ENCODE data around the gene SYNGAP1. TPM values are rescaled to one million over a fixed set of nuclear protein-coding genes. Genes with fewer than 3 reads are reported as not detected.

The SYNGAP1 gene
- total RNA-seq, 3 donors from 2014 or later (not counting 1 experiment from before 2014, with no cell fraction given), result 43.5 to 61.6 (median 55.8) TPM

DNA sequence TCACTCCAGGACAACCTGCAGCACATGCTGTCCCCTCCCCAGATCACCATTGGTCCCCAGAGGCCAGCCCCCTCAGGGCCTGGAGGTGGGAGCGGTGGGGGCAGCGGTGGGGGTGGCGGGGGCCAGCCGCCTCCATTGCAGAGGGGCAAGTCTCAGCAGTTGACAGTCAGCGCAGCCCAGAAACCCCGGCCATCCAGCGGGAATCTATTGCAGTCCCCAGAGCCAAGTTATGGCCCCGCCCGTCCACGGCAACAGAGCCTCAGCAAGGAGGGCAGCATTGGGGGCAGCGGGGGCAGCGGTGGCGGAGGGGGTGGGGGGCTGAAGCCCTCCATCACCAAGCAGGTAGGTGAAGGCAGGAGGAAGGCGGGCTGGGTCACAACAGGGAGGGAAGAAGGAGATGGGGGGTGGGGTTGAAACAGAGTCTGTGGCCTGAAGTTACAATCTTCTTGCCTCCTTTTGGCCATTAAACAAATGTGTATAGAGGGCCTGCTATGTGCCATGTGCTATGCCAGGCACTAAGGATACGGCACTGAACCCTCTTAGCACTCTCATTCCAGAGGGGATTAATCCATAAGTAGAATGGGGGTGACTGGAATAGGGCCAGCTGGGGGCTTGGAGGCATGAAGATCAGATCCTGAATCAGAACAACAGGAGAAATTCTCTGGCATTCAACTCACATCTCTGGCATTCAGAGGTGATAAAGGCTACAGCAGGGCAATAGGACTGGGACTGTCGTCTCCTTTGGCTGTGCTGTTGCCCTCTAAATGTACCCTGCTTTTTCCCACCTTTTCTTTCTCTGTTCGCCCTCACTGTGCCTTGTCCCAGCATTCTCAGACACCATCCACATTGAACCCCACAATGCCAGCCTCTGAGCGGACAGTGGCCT, 24.0 kb downstream of the SYNGAP1 start:
- Mint-ChIP-seq H3K9me3 (no peaks in the 10 kb centered on the region), H3K27me3 (ENCODE audit: low read depth in 2 of 2) (no peaks in the 10 kb centered on the region), H3K4me3 (no peak overlapping the region), H3K27ac (no peak overlapping the region), H3K36me3 (no peaks in the 10 kb centered on the region), H3K4me1 (peaks cover 0 to 22% of the 10 kb centered on the region in 2 donors)
- no peak overlapping the region for H3K4me3 ChIP-seq (ENCODE audit: low read length)
- H3K36me3 ChIP-seq (ENCODE audit: control insufficient read depth, insufficient read depth, low read length), result peaks cover 19% of the 10 kb centered on the region
- no peaks in the 10 kb centered on the region for H3K27me3 ChIP-seq (ENCODE audit: control insufficient read depth, insufficient read depth, low read length)
- no peaks in the 10 kb centered on the region for H3K4me1 ChIP-seq (ENCODE audit: control insufficient read depth, insufficient read depth, low read length)
- no peak for DNase-seq
- H3K9me3 ChIP-seq (ENCODE audit: control insufficient read depth, insufficient read depth, low read length), result no peaks in the 10 kb centered on the region
- no peak for ATAC-seq
- H3K27ac ChIP-seq (ENCODE audit: low read length), result no peak overlapping the region
- intact Hi-C loops (cut with micrococcal nuclease), result no loop called here
- TF ChIP-seq, protein P1, sequence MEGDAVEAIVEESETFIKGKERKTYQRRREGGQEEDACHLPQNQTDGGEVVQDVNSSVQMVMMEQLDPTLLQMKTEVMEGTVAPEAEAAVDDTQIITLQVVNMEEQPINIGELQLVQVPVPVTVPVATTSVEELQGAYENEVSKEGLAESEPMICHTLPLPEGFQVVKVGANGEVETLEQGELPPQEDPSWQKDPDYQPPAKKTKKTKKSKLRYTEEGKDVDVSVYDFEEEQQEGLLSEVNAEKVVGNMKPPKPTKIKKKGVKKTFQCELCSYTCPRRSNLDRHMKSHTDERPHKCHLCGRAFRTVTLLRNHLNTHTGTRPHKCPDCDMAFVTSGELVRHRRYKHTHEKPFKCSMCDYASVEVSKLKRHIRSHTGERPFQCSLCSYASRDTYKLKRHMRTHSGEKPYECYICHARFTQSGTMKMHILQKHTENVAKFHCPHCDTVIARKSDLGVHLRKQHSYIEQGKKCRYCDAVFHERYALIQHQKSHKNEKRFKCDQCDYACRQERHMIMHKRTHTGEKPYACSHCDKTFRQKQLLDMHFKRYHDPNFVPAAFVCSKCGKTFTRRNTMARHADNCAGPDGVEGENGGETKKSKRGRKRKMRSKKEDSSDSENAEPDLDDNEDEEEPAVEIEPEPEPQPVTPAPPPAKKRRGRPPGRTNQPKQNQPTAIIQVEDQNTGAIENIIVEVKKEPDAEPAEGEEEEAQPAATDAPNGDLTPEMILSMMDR (IDR thresholded peaks at IDR 0.05), result no peak
- WGBS (ENCODE audit: insufficient coverage), result 95% methylated on average over 18 of the region's 18 CpGs

DNA sequence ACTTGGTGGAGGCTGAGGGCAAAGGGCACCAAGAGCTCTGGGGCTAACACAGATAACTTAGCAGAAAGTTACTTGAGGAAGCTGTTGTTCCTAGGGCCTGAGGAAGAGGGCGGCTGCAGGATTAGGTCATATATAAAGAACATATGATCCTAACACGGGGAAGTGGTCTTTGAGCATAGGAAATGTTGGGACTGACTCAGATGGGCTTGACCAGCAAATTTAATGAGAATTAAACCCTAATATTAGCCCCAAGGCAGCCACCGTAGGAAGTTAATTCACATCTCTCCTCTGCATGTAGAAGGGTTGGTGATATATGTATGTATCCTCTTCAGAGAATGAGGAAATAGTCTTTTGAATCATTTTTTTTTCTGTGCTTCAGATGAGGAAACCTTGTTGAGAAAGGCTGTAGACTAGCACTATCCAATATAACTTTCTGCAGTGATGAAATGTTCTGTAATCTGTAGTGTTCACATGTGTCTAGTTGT, 25.3 kb downstream of the SYNGAP1 start:
- H3K4me1 Mint-ChIP-seq, result peaks cover 0 to 26% of the 10 kb centered on the region in 2 donors
- H3K36me3 Mint-ChIP-seq, result no peaks in the 10 kb centered on the region
- TF ChIP-seq, protein P1 (IDR thresholded peaks at IDR 0.05), result no peak
- no peaks in the 10 kb centered on the region for H3K4me1 ChIP-seq (ENCODE audit: control insufficient read depth, insufficient read depth, low read length)
- no peak for DNase-seq
- no peak overlapping the region for H3K4me3 ChIP-seq (ENCODE audit: low read length)
- H3K27me3 ChIP-seq (ENCODE audit: control insufficient read depth, insufficient read depth, low read length), result no peaks in the 10 kb centered on the region
- H3K27me3 Mint-ChIP-seq (ENCODE audit: low read depth in 2 of 2), result no peaks in the 10 kb centered on the region
- ATAC-seq, result no peak
- H3K9me3 ChIP-seq (ENCODE audit: control insufficient read depth, insufficient read depth, low read length), result no peaks in the 10 kb centered on the region
- H3K27ac ChIP-seq (ENCODE audit: low read length), result no peak overlapping the region
- peaks cover 15% of the 10 kb centered on the region for H3K36me3 ChIP-seq (ENCODE audit: control insufficient read depth, insufficient read depth, low read length)
- intact Hi-C loops (cut with micrococcal nuclease), result no loop called here
- H3K4me3 Mint-ChIP-seq, result no peak overlapping the region
- H3K9me3 Mint-ChIP-seq, result no peaks in the 10 kb centered on the region
- no peak overlapping the region for H3K27ac Mint-ChIP-seq
- 94% methylated on average over 2 of the region's 3 CpGs for WGBS (ENCODE audit: insufficient coverage)

DNA sequence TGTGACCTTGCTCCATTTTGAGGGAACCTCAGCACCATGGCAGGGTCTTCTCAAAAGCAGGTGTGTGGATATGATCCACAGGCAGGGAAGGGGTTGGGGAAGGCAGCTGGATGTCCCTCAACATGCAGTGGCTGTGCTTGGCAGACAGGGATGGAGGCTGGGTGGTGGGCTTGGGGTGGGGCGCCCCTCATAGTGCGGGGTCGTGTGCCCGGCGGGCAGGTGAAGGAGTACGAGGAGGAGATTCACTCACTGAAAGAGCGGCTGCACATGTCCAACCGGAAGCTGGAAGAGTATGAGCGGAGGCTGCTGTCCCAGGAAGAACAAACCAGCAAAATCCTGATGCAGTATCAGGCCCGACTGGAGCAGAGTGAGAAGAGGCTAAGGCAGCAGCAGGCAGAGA, 26.5 kb downstream of the SYNGAP1 start:
- Mint-ChIP-seq H3K4me3 (no peak overlapping the region), H3K36me3 (no peaks in the 10 kb centered on the region), H3K27me3 (ENCODE audit: low read depth in 2 of 2) (no peaks in the 10 kb centered on the region), H3K27ac (no peak overlapping the region), H3K9me3 (no peaks in the 10 kb centered on the region), H3K4me1 (peaks cover 0 to 26% of the 10 kb centered on the region in 2 donors)
- no peak overlapping the region for H3K4me3 ChIP-seq (ENCODE audit: low read length)
- intact Hi-C loops (cut with micrococcal nuclease), result no loop called here
- no peaks in the 10 kb centered on the region for H3K9me3 ChIP-seq (ENCODE audit: control insufficient read depth, insufficient read depth, low read length)
- TF ChIP-seq, protein P1 (IDR thresholded peaks at IDR 0.05), result no peak
- H3K4me1 ChIP-seq (ENCODE audit: control insufficient read depth, insufficient read depth, low read length), result no peaks in the 10 kb centered on the region
- no peak for ATAC-seq
- peaks cover 13% of the 10 kb centered on the region for H3K36me3 ChIP-seq (ENCODE audit: control insufficient read depth, insufficient read depth, low read length)
- DNase-seq, result no peak
- H3K27me3 ChIP-seq (ENCODE audit: control insufficient read depth, insufficient read depth, low read length), result no peaks in the 10 kb centered on the region
- 96% methylated on average over 10 of the region's 10 CpGs for WGBS (ENCODE audit: insufficient coverage)
- no peak overlapping the region for H3K27ac ChIP-seq (ENCODE audit: low read length)
